ENCODE measurements around the gene AMFR. TPM values are rescaled to one million over a fixed set of nuclear protein-coding genes. Genes with fewer than 3 reads are reported as not detected.

Gene AMFR
- total and polyA plus RNA-seq, 10 of the 15 experiments (the other 5 are each of a cell fraction or from before 2014, with no cell fraction given), result 8.2 to 67.6 (median 28.1) TPM

DNA sequence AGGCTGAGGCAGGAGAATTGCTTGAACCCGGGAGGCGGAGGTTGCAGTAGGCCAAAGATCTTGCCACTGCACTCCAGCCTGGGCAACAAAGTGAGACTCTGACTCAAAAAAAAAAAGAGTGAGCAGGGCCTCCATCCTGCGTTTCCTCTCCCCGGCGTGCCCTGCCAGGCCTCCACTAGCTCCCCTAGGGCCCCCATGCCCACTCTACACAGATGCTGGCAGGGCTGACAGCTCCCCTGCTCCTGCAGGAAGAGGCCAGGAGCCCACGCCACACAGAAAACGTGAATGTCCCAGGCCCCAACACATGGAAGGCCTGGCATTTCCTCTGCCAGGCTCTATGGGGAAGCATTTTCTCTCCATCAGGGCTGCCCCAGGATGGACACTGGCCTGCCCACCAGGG is 109.4 kb downstream of the AMFR start:
- intact Hi-C loops (cut with micrococcal nuclease; ENCODE audit: unreplicated experiment) (loop anchor here (10.0 kb wide), 2 partner anchors 389 to 851 kb away; no protein-coding TSS in a partner anchor), in situ Hi-C loops (cut with MboI) (loop anchor here (5.0 to 10.0 kb wide), 2 partner anchors 369 to 851 kb away; no protein-coding TSS in a partner anchor)
- TF ChIP-seq ZNF207 (IDR thresholded peaks at IDR 0.05; ENCODE audit: borderline replicate concordance) (no peak), HDGF (IDR thresholded peaks at IDR 0.05) (no peak), MXI1 (IDR thresholded peaks at IDR 0.05; ENCODE audit: low read depth, low read length) (no peak)
- Histone ChIP-seq H3K9ac (ENCODE audit: control insufficient read depth, insufficient read depth, low read length) (no peak overlapping the region), H3K79me2 (ENCODE audit: control insufficient read depth, insufficient read depth, low read length) (no peaks in the 10 kb centered on the region), H3K27ac (ENCODE audit: control insufficient read depth, insufficient read depth) (no peak overlapping the region), H3K4me2 (ENCODE audit: control insufficient read depth, insufficient read depth) (no peak overlapping the region), H3K27me3 (replicated peaks in 1 of 2; ENCODE audit: control insufficient read depth in 2 of 2, insufficient read depth in 2 of 2, low read length in 1 of 2) (peaks cover 2% of the 10 kb centered on the region in 2 experiments; a peak in 1 of 4 replicates), H4K20me1 (ENCODE audit: control insufficient read depth, insufficient read depth) (no peaks in the 10 kb centered on the region), H3K4me3 (no peak overlapping the region), H3K9me3 (replicated peaks; ENCODE audit: control insufficient read depth, insufficient read depth, low read length) (no peaks in the 10 kb centered on the region), H2AFZ (ENCODE audit: control insufficient read depth, low read depth, low read length) (no peak overlapping the region), H3K36me3 (ENCODE audit: control insufficient read depth in 2 of 2, insufficient read depth in 2 of 2, low read length in 1 of 2) (no peaks in the 10 kb centered on the region), H3K4me1 (ENCODE audit: control insufficient read depth, insufficient read depth, low read length) (no peaks in the 10 kb centered on the region)
- FAIRE-seq (no peak), ATAC-seq (no peak), DNase-seq (ENCODE audit: low read depth, low spot score) (no peak)
- POLR2A ChIA-PET, result no interaction called here
- 34% methylated on average over 4 of the region's 7 CpGs for WGBS (ENCODE audit: insufficient coverage, insufficient replicate concordance, low lambda C conversion rate, missing lambda C conversion rate)
- BruUV-seq (replicated peaks), result no TSS peak
- CTCF ChIA-PET, result no interaction called here
- SMC1A ChIA-PET (ENCODE audit: uncharacterized antibody, unreplicated experiment), result no interaction called here
- RAD21 ChIA-PET (ENCODE audit: unreplicated experiment), result no interaction called here

DNA sequence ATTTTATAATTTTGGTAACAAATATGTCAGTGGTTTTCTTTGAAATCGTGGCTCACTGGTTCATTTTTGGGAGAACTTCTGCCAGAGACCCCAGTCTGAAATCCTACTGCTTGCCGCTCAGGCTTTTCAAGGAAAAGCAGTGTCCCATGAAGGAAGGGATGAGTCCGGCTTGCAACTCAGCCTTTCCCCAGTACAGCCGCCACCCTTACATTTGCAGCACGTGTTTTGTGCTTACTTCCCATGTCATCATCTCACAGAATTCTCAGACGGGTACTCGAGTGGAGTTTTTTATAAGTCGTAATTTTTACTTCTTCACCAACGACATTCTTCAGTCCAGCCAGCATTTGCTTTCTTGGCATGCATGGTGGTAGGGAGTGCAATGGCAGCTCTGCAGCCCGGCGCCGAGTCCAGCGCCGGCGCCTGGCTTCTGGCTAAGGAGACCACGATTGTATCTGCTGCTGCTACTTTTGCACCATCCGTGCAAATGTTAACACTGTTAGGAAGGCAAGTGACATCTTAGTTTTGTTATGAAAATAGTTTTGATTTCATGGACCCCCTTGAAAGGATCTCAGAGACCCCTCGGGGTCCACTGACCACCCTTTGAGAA is 111.0 kb downstream of the AMFR start:
- 41% methylated on average over 18 of the region's 18 CpGs for WGBS (ENCODE audit: insufficient coverage, insufficient replicate concordance, low lambda C conversion rate, missing lambda C conversion rate)
- BruUV-seq (replicated peaks), result no TSS peak
- TF ChIP-seq CHD4 (IDR thresholded peaks at IDR 0.05), result no peak
- TF ChIP-seq RAD51 (IDR thresholded peaks at IDR 0.05), result no peak
- TF ChIP-seq, protein P1, sequence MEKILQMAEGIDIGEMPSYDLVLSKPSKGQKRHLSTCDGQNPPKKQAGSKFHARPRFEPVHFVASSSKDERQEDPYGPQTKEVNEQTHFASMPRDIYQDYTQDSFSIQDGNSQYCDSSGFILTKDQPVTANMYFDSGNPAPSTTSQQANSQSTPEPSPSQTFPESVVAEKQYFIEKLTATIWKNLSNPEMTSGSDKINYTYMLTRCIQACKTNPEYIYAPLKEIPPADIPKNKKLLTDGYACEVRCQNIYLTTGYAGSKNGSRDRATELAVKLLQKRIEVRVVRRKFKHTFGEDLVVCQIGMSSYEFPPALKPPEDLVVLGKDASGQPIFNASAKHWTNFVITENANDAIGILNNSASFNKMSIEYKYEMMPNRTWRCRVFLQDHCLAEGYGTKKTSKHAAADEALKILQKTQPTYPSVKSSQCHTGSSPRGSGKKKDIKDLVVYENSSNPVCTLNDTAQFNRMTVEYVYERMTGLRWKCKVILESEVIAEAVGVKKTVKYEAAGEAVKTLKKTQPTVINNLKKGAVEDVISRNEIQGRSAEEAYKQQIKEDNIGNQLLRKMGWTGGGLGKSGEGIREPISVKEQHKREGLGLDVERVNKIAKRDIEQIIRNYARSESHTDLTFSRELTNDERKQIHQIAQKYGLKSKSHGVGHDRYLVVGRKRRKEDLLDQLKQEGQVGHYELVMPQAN (conservative IDR thresholded peaks at IDR 0.05), result no peak
- TF ChIP-seq SRF (IDR thresholded peaks at IDR 0.05; ENCODE audit: low read depth in 2 of 2, low read length in 2 of 2), result no peak
- TF ChIP-seq, protein P2, sequence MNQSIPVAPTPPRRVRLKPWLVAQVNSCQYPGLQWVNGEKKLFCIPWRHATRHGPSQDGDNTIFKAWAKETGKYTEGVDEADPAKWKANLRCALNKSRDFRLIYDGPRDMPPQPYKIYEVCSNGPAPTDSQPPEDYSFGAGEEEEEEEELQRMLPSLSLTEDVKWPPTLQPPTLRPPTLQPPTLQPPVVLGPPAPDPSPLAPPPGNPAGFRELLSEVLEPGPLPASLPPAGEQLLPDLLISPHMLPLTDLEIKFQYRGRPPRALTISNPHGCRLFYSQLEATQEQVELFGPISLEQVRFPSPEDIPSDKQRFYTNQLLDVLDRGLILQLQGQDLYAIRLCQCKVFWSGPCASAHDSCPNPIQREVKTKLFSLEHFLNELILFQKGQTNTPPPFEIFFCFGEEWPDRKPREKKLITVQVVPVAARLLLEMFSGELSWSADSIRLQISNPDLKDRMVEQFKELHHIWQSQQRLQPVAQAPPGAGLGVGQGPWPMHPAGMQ (IDR thresholded peaks at IDR 0.05; ENCODE audit: borderline replicate concordance), result no peak
- TF ChIP-seq TAF1 (IDR thresholded peaks at IDR 0.05; ENCODE audit: borderline replicate concordance, low read depth, low read length), result no peak
- TF ChIP-seq CREM (IDR thresholded peaks at IDR 0.05; ENCODE audit: low read depth), result no peak
- TF ChIP-seq ZZZ3 (IDR thresholded peaks at IDR 0.05; ENCODE audit: control insufficient read depth, insufficient read length, low read depth), result no peak
- no peak for TF ChIP-seq TARDBP (IDR thresholded peaks at IDR 0.05; ENCODE audit: borderline replicate concordance)
- TF ChIP-seq SUPT20H (IDR thresholded peaks at IDR 0.05; ENCODE audit: borderline replicate concordance, control insufficient read depth, low read depth, low read length), result no peak
- TF ChIP-seq KLF5 (IDR thresholded peaks at IDR 0.05; ENCODE audit: partially characterized antibody), result no peak
- in situ Hi-C loops (cut with MboI) (loop anchor here (10.0 kb wide), 1 partner anchor 850 kb away; no protein-coding TSS in a partner anchor), intact Hi-C loops (cut with micrococcal nuclease; ENCODE audit: unreplicated experiment) (loop anchor here (10.0 kb wide), 2 partner anchors 390 to 850 kb away; no protein-coding TSS in a partner anchor)
- Histone ChIP-seq H3K9ac (ENCODE audit: control insufficient read depth, insufficient read depth, low read length) (no peak overlapping the region), H3K27me3 (replicated peaks in 1 of 2; ENCODE audit: control insufficient read depth in 2 of 2, insufficient read depth in 2 of 2, low read length in 1 of 2) (no peaks in the 10 kb centered on the region), H4K20me1 (ENCODE audit: control insufficient read depth, insufficient read depth) (no peaks in the 10 kb centered on the region), H3K4me2 (ENCODE audit: control insufficient read depth, insufficient read depth) (no peak overlapping the region), H3K27ac (ENCODE audit: control insufficient read depth, insufficient read depth) (no peak overlapping the region), H3K36me3 (ENCODE audit: control insufficient read depth in 2 of 2, insufficient read depth in 2 of 2, low read length in 1 of 2) (no peaks in the 10 kb centered on the region), H3K4me3 (no peak overlapping the region), H3K9me3 (replicated peaks; ENCODE audit: control insufficient read depth, insufficient read depth, low read length) (no peaks in the 10 kb centered on the region), H3K79me2 (ENCODE audit: control insufficient read depth, insufficient read depth, low read length) (no peaks in the 10 kb centered on the region), H2AFZ (ENCODE audit: control insufficient read depth, low read depth, low read length) (no peak overlapping the region), H3K4me1 (ENCODE audit: control insufficient read depth, insufficient read depth, low read length) (no peaks in the 10 kb centered on the region)
- RAD21 ChIA-PET (ENCODE audit: unreplicated experiment), result no interaction called here
- DNase-seq (ENCODE audit: low read depth, low spot score) (no peak), FAIRE-seq (no peak), ATAC-seq (no peak)
- POLR2A ChIA-PET, result no interaction called here
- SMC1A ChIA-PET (ENCODE audit: uncharacterized antibody, unreplicated experiment), result no interaction called here
- CTCF ChIA-PET, result no interaction called here

Measured in GM12878 (cell line).